Measurements from ENCODE around the gene KANK4.

The KANK4 gene

DNA sequence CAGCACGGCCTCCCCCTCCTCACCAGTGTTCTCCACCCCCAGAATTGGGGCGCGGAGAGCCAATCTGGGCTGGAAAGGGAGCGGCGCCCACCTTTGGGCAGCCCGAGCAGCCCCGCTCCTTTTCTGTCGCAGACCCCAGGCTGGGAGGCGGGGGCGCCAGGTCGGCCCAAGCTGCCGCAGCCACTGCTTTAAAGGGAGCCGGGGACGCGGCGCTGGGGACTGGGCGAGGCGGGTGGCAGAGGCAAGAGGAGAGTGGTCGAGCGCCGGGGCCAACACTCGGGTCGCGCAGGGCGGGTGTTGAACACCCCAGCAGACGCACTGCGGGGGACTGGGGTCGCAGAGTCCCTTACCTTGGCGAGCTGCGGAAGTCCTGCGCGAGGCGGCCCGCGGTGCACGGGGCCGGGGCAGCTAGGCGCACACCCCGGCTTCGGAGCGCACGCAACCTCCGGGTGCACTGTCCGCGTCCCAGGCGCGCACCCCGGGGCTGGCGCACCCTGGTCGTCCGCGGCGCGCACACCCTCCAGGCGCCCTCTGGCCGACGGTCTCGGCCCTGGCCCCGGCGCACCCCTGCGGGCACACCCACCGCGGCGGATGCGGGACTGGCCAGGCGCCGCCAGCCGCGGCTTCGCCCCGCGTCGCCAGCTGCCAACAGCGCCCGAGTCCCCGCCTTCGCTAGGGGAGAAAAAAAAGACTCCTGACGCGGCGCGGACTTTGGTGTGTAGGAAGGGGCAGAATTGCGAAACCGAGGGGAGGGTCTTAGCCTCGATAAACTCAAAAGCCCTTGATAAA lies at the start of gene KANK4:
Gene KANK4 (minus strand): TSS at position 679 of the 789 bp plus-strand sequence. CDS start 37,870 bp downstream, outside the sequence.
- intact Hi-C loops (cut with micrococcal nuclease): no loop called here
- Mint-ChIP-seq H3K9me3 (no peaks in the 10 kb centered on the region), H3K4me3 (no peak within 1 kb of the TSS), H3K4me1 (ENCODE audit: low read depth) (peaks cover 5% of the 10 kb centered on the region), H3K27ac (no peak within 1 kb of the TSS), H3K27me3 (peaks cover 42% of the 10 kb centered on the region), H3K36me3 (ENCODE audit: low read depth) (no peaks in the 10 kb centered on the region)

DNA sequence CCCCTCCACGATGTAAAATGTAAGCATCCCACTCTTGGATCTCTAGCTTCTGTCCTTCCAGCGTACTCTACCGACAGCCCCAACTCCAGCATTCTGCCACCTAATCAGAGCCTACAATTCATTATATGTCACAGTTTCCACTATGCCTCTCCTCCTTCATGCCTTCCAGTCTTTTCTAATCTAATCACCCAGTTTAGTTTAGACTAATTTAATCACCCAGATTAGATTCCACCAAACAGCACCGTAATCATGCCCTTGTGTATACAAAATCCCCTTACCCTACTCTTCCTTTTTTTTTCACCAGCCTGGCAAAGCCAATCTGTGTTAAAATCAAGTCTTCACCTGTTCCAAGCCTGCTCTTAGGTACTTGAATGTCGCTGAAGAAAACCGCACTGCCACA lies 49.8 kb upstream of the KANK4 start:
- Mint-ChIP-seq H3K27me3 (peaks cover 7% of the 10 kb centered on the region), H3K36me3 (ENCODE audit: low read depth) (no peaks in the 10 kb centered on the region), H3K4me1 (ENCODE audit: low read depth) (no peaks in the 10 kb centered on the region), H3K9me3 (peaks cover 7% of the 10 kb centered on the region), H3K27ac (no peak overlapping the region), H3K4me3 (no peak overlapping the region)
- intact Hi-C loops (cut with micrococcal nuclease): loop anchor here (1.0 kb wide), 1 partner anchor 13 kb away; no protein-coding TSS in a partner anchor

DNA sequence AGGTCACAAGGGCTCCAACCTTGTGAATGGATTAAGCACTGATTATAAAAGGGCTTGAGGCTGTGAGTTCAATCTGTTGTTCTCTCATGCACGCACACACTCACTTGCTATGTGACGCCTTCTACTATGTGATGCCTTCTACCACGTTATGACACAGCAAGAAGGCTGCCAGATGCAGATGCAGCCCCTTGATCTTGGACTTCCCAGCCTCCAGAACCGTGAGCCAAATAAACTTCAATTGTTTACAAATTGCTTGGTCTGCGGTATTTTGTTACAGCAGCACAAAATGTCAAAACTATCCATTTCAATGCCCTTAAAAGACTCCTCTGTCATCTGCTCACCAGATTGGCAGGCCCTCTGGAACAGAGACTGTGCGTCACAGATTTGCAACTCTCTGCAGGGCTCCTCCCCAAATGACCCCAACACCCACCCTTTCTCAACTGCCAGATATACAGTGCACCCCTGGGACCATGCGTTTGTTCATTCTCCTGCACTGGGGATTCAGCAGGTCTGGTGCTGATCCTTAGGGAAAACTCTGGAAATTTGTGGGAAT lies 47.8 kb upstream of the KANK4 start:
- intact Hi-C loops (cut with micrococcal nuclease): no loop called here
- peaks cover 7% of the 10 kb centered on the region for H3K9me3 Mint-ChIP-seq
- no peaks in the 10 kb centered on the region for H3K36me3 Mint-ChIP-seq (ENCODE audit: low read depth)
- no peaks in the 10 kb centered on the region for H3K4me1 Mint-ChIP-seq (ENCODE audit: low read depth)
- no peak overlapping the region for H3K4me3 Mint-ChIP-seq
- peaks cover 7% of the 10 kb centered on the region for H3K27me3 Mint-ChIP-seq
- H3K27ac Mint-ChIP-seq: no peak overlapping the region

DNA sequence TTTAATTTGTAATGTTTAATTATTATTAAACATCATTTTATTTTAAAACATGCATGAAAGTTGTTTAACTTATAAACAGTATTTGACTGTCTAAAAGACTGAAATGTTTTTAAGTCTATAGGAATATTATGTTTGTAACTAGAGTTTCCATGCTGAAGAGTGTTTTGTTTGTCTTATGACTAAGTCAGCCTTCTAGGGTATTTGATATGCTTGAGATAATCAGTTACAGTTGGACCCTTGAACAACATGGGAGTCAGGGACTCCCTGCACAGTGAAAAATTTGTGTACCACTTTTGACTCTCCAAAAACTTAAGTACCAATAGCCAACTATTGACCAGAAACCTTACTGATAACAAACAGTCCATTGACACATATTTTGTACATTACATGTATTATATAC lies 45.5 kb upstream of the KANK4 start:
- Mint-ChIP-seq H3K27me3 (peaks cover 7% of the 10 kb centered on the region), H3K4me1 (ENCODE audit: low read depth) (no peaks in the 10 kb centered on the region), H3K27ac (no peak overlapping the region), H3K9me3 (peaks cover 7% of the 10 kb centered on the region), H3K4me3 (no peak overlapping the region), H3K36me3 (ENCODE audit: low read depth) (no peaks in the 10 kb centered on the region)
- intact Hi-C loops (cut with micrococcal nuclease): no loop called here

DNA sequence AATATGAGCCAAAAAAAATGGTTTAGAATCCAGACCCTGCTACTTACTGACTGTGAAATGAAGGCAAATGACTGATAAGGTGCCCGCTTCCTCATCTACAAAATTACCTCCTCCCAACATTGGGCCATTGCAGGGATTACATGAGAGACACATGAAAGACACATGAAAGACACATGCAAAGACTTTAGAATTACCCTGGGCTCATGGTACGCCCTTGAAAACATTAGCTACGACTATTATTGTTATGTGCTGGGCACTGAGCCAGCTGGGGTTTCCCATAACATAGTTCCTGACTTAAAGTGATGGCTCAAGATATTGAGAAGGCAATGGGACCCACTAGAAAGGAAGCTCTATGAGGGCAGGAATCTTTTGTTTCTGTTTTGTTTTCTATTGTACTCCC lies 43.7 kb upstream of the KANK4 start:
- Mint-ChIP-seq H3K36me3 (ENCODE audit: low read depth) (no peaks in the 10 kb centered on the region), H3K27ac (no peak overlapping the region), H3K9me3 (peaks cover 7% of the 10 kb centered on the region), H3K27me3 (peaks cover 1% of the 10 kb centered on the region), H3K4me3 (no peak overlapping the region), H3K4me1 (ENCODE audit: low read depth) (no peaks in the 10 kb centered on the region)
- intact Hi-C loops (cut with micrococcal nuclease): no loop called here

DNA sequence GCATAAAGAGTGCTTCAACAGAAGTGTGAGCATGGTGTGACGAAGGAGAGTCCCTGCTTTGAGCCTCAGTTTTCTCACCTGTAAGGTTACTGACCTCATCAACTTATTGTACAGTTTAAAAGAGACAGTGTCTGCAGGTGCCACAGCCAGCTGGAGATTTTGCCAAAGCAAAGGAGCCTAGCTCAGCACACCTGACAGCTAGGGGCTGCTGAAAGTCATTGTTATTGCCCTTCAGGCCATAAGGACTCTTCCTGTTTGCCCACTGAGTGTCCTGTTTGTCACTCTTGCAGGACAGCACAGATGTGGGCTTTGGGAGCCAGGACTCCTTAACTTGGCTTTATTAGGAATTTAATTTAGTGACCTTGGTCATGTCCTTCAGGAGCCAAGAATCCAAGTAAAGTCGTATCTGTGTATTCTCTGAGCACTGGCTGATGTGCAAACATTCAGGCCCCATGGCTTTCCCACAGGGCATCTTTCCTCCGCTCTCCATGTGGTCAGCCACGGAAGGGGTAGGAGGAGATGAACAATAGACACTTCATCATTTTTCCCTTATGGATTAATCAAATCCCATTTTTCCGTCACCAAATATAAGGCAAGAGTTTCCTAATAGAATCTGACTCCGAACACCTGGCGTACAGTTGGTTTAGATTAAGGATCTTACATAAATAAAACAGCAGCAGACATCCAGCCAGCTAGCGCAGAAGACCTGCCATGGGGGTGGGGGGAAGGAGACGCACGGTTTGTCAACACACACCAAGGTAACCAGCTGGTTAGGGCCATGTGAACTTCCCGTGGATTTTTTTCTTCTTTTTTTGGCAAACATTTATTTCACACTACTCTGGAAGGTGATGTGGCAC lies 43.1 kb upstream of the KANK4 start:
- intact Hi-C loops (cut with micrococcal nuclease): no loop called here
- Mint-ChIP-seq H3K36me3 (ENCODE audit: low read depth) (no peaks in the 10 kb centered on the region), H3K27me3 (peaks cover 1% of the 10 kb centered on the region), H3K4me1 (ENCODE audit: low read depth) (no peaks in the 10 kb centered on the region), H3K4me3 (no peak overlapping the region), H3K9me3 (peaks cover 6% of the 10 kb centered on the region), H3K27ac (no peak overlapping the region)

DNA sequence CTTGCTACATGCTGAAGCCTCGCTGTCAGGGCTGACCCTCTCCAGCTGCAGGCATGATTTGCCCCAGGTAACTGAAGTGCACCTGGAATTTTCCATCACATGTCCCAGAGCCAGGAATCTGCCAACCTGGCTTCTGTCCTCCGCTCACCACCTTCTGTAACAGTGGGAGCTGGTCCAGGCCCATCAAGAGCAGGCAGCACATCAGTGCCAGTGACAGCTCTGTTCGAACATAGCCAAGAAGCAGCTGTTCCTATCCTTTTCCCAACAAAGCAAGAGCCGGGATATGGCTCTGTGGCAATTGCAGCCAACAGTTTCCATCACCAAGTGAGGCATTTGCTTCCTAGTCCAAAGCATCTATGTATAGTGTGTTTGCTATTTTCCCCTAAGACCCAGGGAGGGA lies 42.2 kb upstream of the KANK4 start:
- no peaks in the 10 kb centered on the region for H3K36me3 Mint-ChIP-seq (ENCODE audit: low read depth)
- no peaks in the 10 kb centered on the region for H3K27me3 Mint-ChIP-seq
- no peak overlapping the region for H3K27ac Mint-ChIP-seq
- H3K4me3 Mint-ChIP-seq: no peak overlapping the region
- peaks cover 7% of the 10 kb centered on the region for H3K4me1 Mint-ChIP-seq (ENCODE audit: low read depth)
- no peaks in the 10 kb centered on the region for H3K9me3 Mint-ChIP-seq
- intact Hi-C loops (cut with micrococcal nuclease): no loop called here

DNA sequence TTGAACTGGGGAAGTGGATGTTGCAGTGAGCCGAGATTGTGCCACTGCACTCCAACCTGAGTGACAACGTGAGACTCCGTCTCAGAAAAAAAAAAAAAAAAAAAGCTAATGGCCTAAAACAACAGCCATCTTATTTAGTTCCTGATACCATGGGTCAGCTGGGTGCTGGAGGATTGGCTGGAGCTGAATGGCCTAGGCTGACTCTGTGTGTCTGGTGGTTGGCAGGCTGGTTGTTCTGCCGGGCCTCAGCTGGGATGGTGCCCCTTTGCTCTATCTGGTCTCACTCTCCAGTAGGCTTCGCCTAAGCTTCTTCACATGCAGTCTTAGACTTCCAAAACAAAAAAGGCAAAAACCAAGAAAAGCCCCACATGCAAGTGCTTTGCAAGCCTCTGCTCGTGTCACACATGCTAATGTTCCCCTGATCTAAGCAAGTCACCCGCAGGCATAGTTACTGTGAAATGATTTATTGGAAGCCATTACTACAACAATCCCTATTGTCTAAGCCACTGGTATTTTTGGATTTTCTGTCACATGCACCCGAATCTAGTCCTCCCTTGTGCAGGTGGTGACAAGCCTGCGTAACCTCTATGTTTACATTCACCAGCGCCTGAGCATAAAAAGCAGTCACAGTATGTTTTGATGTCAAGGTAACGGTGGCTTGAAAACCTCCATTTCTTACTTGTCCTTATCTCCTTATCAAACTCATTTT lies 39.6 kb upstream of the KANK4 start:
- Mint-ChIP-seq H3K4me1 (ENCODE audit: low read depth) (peaks cover 26% of the 10 kb centered on the region), H3K27ac (no peak overlapping the region), H3K27me3 (no peaks in the 10 kb centered on the region), H3K9me3 (no peaks in the 10 kb centered on the region), H3K36me3 (ENCODE audit: low read depth) (no peaks in the 10 kb centered on the region), H3K4me3 (no peak overlapping the region)
- intact Hi-C loops (cut with micrococcal nuclease): no loop called here

DNA sequence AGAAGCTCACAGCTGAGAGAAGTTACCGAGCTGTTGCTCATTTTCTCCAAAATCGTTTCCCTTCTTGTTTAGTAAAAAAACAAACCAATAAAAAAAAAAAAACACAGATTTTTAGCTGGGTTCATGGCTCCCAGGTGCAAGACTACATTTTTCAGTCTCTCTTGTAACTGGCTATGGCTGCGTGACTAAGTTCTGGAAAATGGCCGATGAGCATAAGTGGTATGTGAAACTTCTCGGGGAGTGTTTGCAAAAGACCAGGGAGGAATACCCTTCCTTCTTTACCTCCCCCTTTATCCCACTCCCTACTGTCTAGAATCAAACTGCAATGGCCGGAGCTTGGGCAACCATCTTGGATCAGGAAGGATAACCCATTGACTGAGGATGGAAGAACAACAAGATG lies 38.7 kb upstream of the KANK4 start:
- no peak overlapping the region for H3K27ac Mint-ChIP-seq
- intact Hi-C loops (cut with micrococcal nuclease): no loop called here
- peaks cover 2% of the 10 kb centered on the region for H3K27me3 Mint-ChIP-seq
- no peak overlapping the region for H3K4me3 Mint-ChIP-seq
- peaks cover 33% of the 10 kb centered on the region for H3K4me1 Mint-ChIP-seq (ENCODE audit: low read depth)
- no peaks in the 10 kb centered on the region for H3K36me3 Mint-ChIP-seq (ENCODE audit: low read depth)
- H3K9me3 Mint-ChIP-seq: no peaks in the 10 kb centered on the region

DNA sequence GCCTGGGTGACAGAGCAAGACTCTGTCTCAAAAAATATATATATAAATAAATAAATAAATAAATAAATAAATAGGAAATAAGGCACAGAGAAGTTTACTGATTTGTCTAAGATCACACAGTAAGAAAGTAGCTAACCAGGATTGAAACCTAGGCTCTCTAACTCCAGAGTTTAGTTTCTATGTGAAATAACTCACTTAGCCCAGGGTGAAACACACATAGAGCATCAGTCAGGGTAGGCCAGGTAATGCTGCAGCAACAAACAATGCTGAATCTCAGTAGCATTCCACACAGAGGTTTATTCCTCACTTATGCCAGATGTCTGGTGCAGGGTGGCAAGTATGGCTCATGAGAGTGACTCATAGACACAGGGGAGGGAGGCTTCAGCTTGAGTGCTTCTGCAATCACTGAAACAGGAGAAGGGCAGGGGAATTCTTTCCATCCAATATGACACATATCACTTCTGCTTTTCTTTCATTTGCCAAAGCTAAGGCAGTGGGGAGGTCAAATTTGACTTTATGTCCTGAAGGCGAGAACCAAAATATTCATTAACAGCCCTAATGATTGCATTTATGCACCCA lies 37.1 kb upstream of the KANK4 start:
- H3K27me3 Mint-ChIP-seq: peaks cover 2% of the 10 kb centered on the region
- H3K27ac Mint-ChIP-seq: no peak overlapping the region
- peaks cover 42% of the 10 kb centered on the region for H3K4me1 Mint-ChIP-seq (ENCODE audit: low read depth)
- H3K9me3 Mint-ChIP-seq: no peaks in the 10 kb centered on the region
- intact Hi-C loops (cut with micrococcal nuclease): no loop called here
- no peaks in the 10 kb centered on the region for H3K36me3 Mint-ChIP-seq (ENCODE audit: low read depth)
- H3K4me3 Mint-ChIP-seq: no peak overlapping the region

DNA sequence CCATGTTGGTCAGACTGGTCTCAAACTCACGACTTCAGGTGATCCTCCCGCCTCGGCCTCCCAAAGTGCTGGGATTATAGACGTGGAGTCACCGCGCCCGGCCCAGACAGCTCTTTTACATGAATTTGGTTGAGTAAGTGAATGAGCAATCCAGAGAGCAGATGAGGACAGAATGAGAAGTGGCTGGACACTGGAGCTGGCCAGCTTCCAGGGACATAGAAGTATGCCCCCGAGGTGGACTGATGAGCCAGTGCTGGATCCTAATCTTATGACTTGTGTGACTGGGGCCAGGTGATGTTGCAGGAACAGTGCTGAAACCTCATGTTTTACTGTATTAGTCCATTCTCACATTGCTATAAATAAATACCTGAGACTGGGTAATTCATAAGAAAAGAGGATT lies 35.9 kb upstream of the KANK4 start:
- H3K9me3 Mint-ChIP-seq: no peaks in the 10 kb centered on the region
- H3K4me3 Mint-ChIP-seq: no peak overlapping the region
- H3K36me3 Mint-ChIP-seq (ENCODE audit: low read depth): no peaks in the 10 kb centered on the region
- intact Hi-C loops (cut with micrococcal nuclease): no loop called here
- H3K27me3 Mint-ChIP-seq: peaks cover 2% of the 10 kb centered on the region
- peak overlapping the region; percentile 65 for H3K27ac Mint-ChIP-seq
- peaks cover 42% of the 10 kb centered on the region for H3K4me1 Mint-ChIP-seq (ENCODE audit: low read depth)

DNA sequence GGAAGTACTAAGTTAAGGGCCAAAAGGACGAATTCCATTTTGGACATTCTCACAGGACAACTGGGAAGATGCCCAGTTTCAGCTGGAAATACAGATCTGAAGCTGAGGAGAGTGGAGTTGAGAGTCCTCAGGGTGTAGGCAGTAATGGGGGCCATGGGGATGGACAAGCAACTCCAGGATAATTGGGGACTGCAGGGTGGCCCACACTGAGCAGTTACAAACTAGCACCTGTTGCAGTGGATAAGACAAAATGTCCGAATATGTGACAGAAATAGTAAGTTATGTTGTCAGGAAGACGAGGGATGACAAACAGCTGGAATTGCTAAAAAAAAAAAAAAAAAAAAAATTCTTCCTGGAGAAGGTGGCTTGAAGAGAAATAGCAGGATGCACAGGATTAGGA lies 34.6 kb upstream of the KANK4 start:
- H3K27ac Mint-ChIP-seq: no peak overlapping the region
- H3K9me3 Mint-ChIP-seq: no peaks in the 10 kb centered on the region
- no peaks in the 10 kb centered on the region for H3K36me3 Mint-ChIP-seq (ENCODE audit: low read depth)
- H3K27me3 Mint-ChIP-seq: peaks cover 2% of the 10 kb centered on the region
- intact Hi-C loops (cut with micrococcal nuclease): no loop called here
- H3K4me1 Mint-ChIP-seq (ENCODE audit: low read depth): peaks cover 42% of the 10 kb centered on the region
- no peak overlapping the region for H3K4me3 Mint-ChIP-seq

DNA sequence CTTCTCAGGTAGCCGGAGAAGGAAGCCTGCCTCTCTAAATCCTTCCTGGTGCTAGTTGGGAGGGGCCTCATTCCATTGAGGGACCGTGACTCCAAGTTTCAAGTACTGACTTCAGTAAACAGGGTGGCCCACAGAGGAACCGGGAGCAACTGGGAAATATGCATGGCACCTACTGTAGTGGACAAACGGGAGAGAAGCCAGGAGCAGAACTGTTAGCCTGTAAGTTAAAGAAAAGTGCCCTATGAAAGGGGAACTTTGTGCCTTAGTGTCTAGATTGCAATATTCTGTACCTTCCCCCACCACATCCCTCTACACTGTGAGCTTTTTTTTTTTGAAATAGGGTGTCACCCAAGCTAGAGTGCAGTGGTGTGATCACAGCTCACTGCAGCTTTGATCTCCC lies 33.2 kb upstream of the KANK4 start:
- Mint-ChIP-seq H3K36me3 (ENCODE audit: low read depth) (no peaks in the 10 kb centered on the region), H3K4me3 (no peak overlapping the region), H3K9me3 (no peaks in the 10 kb centered on the region), H3K27ac (peak overlapping the region; percentile 28), H3K4me1 (ENCODE audit: low read depth) (peaks cover 42% of the 10 kb centered on the region), H3K27me3 (peaks cover 2% of the 10 kb centered on the region)
- intact Hi-C loops (cut with micrococcal nuclease): no loop called here

All from dendritic cell treated with granulocyte-macrophage colony-stimulating factor and Interleukin-4, amounts not matched to agents 40 ng/mL and 50 ng/mL, for 4 days (primary cell).